Putamen (tissue), 1 donor: ENCODE results near the gene SIGLEC1.

Source experiments
- DNase-seq: peaks from one replicate; pipeline ENCODE4 v3.0.0-alpha.2; 2016; ENCODE audit warnings: low spot score

SIGLEC1 gene

GRCh38 chr20:3712279-3712873, at the start of gene SIGLEC1:
SIGLEC1 (minus strand) TSS chr20:3712600; CDS start chr20:3707128, 5,472 bp downstream.
- peak; percentile 41 for DNase-seq

GRCh38 chr20:3760655-3761348, 48.4 kb upstream of the SIGLEC1 start:
- no peak for DNase-seq

GRCh38 chr20:3759884-3760283, 47.5 kb upstream of the SIGLEC1 start:
- no peak for DNase-seq

GRCh38 chr20:3759316-3759823, 47.0 kb upstream of the SIGLEC1 start:
- DNase-seq: no peak

GRCh38 chr20:3758566-3758965, 46.2 kb upstream of the SIGLEC1 start:
- DNase-seq: no peak

- no peak for DNase-seq
These were observed 44.9 kb upstream of the SIGLEC1 start for GRCh38 chr20:3757268-3757667.

GRCh38 chr20:3755814-3756480, 43.5 kb upstream of the SIGLEC1 start:
- no peak for DNase-seq

GRCh38 chr20:3755269-3755668, 42.9 kb upstream of the SIGLEC1 start:
- no peak for DNase-seq

- DNase-seq: no peak
These were observed 41.9 kb upstream of the SIGLEC1 start for GRCh38 chr20:3754276-3754630.

- DNase-seq: no peak
These were observed 41.3 kb upstream of the SIGLEC1 start for GRCh38 chr20:3753501-3754275.

GRCh38 chr20:3753098-3753497, 40.7 kb upstream of the SIGLEC1 start:
- DNase-seq: peak; percentile 63

- no peak for DNase-seq
These were observed 40.0 kb upstream of the SIGLEC1 start for GRCh38 chr20:3752386-3752759.

GRCh38 chr20:3751675-3752385, 39.4 kb upstream of the SIGLEC1 start:
- DNase-seq: no peak

- no peak for DNase-seq
These were observed 38.9 kb upstream of the SIGLEC1 start for GRCh38 chr20:3751305-3751674.

GRCh38 chr20:3749689-3750531, 37.5 kb upstream of the SIGLEC1 start:
- DNase-seq: no peak

GRCh38 chr20:3749087-3749688, 36.8 kb upstream of the SIGLEC1 start:
- no peak for DNase-seq

- DNase-seq: no peak
These were observed 35.7 kb upstream of the SIGLEC1 start for GRCh38 chr20:3748073-3748472.

- DNase-seq: no peak
These were observed 35.1 kb upstream of the SIGLEC1 start for GRCh38 chr20:3747471-3747870.

- DNase-seq: no peak
These were observed 33.3 kb upstream of the SIGLEC1 start for GRCh38 chr20:3745686-3746173.
